Lower leg skin (tissue), 3 donors: Measurements from ENCODE around the gene FYB2.

Experiments
- CTCF ChIP-seq, 3 donors: fragments of 450-650 bp; IDR thresholded peaks; one replicate each; pipeline ENCODE4 v1.5.1; 2016; ENCODE audit warnings: antibody characterized with exemption in 3 of 3, mild to moderate bottlenecking in 3 of 3, moderate library complexity in 2 of 3
- POLR2A ChIP-seq, 2 donors: fragments of 450-650 bp; IDR thresholded peaks; one replicate each; pipeline ENCODE4 v1.6.1; 2016 to 2017; ENCODE audit warnings: antibody characterized with exemption in 2 of 2, mild to moderate bottlenecking in 1 of 2, moderate library complexity in 1 of 2

- no peak for TF ChIP-seq POLR2A (IDR thresholded peaks at IDR 0.05)
- TF ChIP-seq CTCF (IDR thresholded peaks at IDR 0.05) = no peak
Measured at GRCh38 chr1:56868761-56869160, 49.6 kb upstream of the FYB2 start.
